HG02970 (cell line): ENCODE data around the gene DNAJC27.

Experiments
- ATAC-seq: cut with Tn5 transposase; IDR thresholded peaks from one replicate; pipeline ENCODE4 v1.9.1; 2021; ENCODE audit warnings: mild to moderate bottlenecking, moderate library complexity, moderate number of reproducible peaks; ENCODE audit not compliant: unreplicated experiment, low FRiP score

Gene DNAJC27

GRCh38 chr2:24910245-24910644 is 61.5 kb downstream of the DNAJC27 start:
- no peak for ATAC-seq

GRCh38 chr2:24909555-24910177 is 62.1 kb downstream of the DNAJC27 start:
- ATAC-seq: no peak

GRCh38 chr2:24908461-24908901 is 63.3 kb downstream of the DNAJC27 start:
- ATAC-seq: no peak

- ATAC-seq: no peak
Observed at GRCh38 chr2:24907116-24907515, 64.6 kb downstream of the DNAJC27 start.

- no peak for ATAC-seq
Observed at GRCh38 chr2:24906466-24906865, 65.3 kb downstream of the DNAJC27 start.

- no peak for ATAC-seq
Observed at GRCh38 chr2:24903161-24904103, 68.3 kb downstream of the DNAJC27 start.

GRCh38 chr2:24899361-24899910 is 72.3 kb downstream of the DNAJC27 start:
- ATAC-seq: no peak

- ATAC-seq: no peak
Observed at GRCh38 chr2:24898122-24899109, 73.3 kb downstream of the DNAJC27 start.

- ATAC-seq: no peak
Observed at GRCh38 chr2:24894750-24895149, 77.0 kb downstream of the DNAJC27 start.

- ATAC-seq: no peak
Observed at GRCh38 chr2:24893934-24894333, 77.8 kb downstream of the DNAJC27 start.
